ENCODE measurements around the gene SLC27A5. TPM values are rescaled to one million over a fixed set of nuclear protein-coding genes. Genes with fewer than 3 reads are reported as not detected.

The SLC27A5 gene, protein sequence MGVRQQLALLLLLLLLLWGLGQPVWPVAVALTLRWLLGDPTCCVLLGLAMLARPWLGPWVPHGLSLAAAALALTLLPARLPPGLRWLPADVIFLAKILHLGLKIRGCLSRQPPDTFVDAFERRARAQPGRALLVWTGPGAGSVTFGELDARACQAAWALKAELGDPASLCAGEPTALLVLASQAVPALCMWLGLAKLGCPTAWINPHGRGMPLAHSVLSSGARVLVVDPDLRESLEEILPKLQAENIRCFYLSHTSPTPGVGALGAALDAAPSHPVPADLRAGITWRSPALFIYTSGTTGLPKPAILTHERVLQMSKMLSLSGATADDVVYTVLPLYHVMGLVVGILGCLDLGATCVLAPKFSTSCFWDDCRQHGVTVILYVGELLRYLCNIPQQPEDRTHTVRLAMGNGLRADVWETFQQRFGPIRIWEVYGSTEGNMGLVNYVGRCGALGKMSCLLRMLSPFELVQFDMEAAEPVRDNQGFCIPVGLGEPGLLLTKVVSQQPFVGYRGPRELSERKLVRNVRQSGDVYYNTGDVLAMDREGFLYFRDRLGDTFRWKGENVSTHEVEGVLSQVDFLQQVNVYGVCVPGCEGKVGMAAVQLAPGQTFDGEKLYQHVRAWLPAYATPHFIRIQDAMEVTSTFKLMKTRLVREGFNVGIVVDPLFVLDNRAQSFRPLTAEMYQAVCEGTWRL
- 23.3 and 24.7 TPM in 2 replicates for total RNA-seq

DNA sequence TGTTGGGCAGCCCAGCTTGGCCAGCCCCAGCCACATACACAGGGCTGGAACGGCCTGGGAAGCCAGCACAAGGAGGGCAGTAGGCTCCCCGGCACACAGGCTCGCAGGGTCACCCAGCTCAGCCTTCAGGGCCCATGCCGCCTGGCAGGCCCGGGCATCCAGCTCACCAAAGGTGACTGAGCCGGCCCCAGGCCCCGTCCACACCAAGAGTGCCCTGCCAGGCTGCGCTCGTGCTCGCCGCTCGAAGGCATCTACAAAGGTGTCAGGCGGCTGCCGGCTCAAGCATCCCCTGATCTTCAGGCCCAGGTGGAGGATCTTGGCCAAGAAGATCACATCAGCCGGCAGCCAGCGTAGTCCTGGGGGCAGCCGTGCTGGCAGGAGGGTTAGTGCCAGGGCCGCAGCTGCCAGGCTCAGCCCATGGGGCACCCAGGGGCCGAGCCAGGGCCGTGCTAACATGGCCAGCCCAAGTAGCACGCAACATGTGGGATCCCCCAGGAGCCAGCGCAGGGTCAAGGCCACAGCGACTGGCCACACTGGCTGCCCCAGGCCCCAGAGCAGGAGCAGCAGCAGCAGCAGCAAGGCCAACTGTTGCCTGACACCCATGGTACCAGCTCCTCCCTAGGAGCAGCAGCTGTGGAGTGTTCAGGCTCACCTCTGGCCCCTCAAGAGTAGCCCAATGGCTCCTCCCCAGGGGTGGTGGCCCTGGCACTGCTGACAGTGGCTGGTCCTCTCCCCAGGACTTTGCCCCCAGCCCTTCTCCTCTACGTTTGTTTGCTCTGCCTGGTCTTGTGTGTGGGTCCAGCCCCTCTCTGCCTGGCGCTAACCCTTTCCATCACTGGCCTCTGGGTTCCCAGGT lies at the start of gene SLC27A5:
Gene SLC27A5, minus strand, starts transcription at position 640 of the 856 bp plus-strand sequence. Its CDS starts 37 bp downstream, at position 603.
- no peak for DNase-seq (ENCODE audit: low spot score)
- Mint-ChIP-seq H3K9me3 (peaks cover 11% of the 10 kb centered on the region), H3K4me1 (ENCODE audit: low read depth) (peaks cover 8% of the 10 kb centered on the region), H3K4me3 (no peak within 1 kb of the TSS), H3K27ac (peak within 1 kb of the TSS; percentile 58), H3K27me3 (ENCODE audit: insufficient read depth) (no peaks in the 10 kb centered on the region), H3K36me3 (ENCODE audit: low read depth) (peaks cover 20% of the 10 kb centered on the region)
- intact Hi-C loops (cut with micrococcal nuclease): no loop called here

DNA sequence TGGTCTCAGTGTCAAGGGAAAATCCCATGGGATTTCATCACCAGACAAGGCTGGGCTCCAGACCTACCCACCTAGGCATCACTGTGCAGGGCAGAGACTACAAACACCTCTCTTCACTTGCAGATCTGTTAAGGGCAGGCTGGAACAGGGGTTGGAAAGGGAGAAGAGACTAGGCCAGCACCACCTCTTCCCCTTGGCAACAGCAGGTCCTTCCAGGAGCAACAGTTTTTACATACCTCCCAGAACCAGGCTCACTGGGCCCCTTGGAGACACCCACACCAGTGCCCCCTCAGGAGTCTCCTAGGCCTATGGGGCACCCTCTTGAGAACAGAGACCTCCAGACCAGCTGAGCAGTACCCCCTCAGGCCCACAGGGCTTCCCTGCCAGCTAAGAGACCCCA lies 49.1 kb upstream of the SLC27A5 start:
- H3K4me3 Mint-ChIP-seq: peak overlapping the region; percentile 95
- no peak for DNase-seq (ENCODE audit: low spot score)
- H3K27me3 Mint-ChIP-seq (ENCODE audit: insufficient read depth): no peaks in the 10 kb centered on the region
- H3K36me3 Mint-ChIP-seq (ENCODE audit: low read depth): peaks cover 25% of the 10 kb centered on the region
- H3K4me1 Mint-ChIP-seq (ENCODE audit: low read depth): peaks cover 60% of the 10 kb centered on the region
- intact Hi-C loops (cut with micrococcal nuclease): no loop called here
- peak overlapping the region; percentile 99 for H3K27ac Mint-ChIP-seq
- no peaks in the 10 kb centered on the region for H3K9me3 Mint-ChIP-seq

DNA sequence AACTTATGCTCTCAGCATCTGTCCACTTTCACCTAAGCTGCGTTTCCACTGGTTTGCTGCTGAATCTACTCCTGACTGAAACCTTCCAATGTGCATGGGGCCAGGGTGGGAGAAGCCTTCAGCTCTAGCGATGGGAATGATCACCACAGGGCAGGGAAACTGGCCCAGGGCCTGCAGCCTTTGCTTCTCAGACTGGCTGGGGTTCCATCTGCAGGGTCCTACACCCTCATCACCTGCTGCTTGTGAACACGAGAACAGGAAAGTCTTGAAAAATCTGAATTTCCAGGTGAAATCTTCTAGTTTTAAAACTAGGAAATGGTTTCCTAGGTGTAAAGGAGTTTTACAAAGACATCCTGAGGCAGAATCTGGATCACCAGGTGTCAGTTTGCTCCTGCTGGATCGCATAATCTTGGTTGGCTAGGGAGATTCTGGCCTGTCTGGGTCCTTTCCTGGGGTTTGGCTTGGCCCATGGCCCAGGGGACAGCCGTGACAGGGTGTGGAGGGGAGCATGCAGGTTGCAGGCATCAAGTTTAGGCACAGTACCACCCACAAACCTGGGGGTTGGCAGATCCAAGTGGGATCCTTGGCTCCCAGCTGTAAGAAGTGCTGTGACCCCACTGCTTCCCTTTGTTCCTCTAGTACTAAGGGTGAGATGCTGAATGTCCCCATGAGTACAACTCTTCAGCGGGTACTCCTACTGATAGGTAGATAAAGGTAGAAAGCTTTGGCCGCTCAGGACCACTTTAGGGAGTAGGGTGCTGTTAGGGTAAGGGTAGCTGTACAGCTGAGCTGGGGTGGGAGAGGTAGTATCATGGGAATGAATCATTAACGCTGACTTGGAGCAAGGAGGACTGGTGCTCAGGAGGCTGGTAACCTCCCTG lies 48.5 kb upstream of the SLC27A5 start:
- Mint-ChIP-seq H3K9me3 (no peaks in the 10 kb centered on the region), H3K27ac (peak overlapping the region; percentile 99), H3K36me3 (ENCODE audit: low read depth) (peaks cover 28% of the 10 kb centered on the region), H3K4me1 (ENCODE audit: low read depth) (peaks cover 63% of the 10 kb centered on the region), H3K4me3 (peak overlapping the region; percentile 95), H3K27me3 (ENCODE audit: insufficient read depth) (no peaks in the 10 kb centered on the region)
- intact Hi-C loops (cut with micrococcal nuclease): no loop called here
- no peak for DNase-seq (ENCODE audit: low spot score)

DNA sequence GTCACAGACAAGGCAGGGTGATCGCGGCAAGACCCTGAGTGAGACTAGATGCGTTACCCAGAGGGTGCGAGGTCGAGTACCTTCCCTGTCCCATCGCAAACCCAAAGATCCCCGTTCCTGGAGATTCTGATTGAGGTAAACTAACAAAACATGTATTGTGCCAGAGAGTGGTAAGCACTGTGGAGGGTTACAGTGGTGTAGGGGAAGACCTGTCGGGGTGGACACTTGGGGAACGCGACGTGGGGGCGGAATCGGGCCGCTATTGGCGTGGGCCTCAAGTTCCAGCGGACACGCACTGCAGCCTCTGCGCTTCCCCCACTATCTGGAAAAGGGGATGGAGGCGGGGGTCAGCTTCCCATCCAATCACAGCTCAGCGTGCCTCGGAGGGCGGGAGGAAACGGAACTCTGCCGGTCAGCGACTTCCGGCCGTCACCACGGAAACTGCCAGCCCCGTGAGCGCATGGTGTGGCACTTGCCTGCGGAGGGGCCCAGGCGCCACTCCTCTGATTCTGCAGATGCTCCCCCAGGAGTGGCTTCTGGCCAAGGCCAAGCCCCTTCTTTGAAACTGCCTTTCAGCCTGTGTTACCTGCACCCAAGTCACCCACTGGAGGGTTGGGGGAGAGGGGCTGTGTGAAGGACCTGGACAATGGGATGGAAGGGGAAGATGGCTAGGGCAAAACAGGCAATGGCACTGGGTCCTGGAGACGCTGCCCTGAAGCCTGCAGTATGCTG lies 47.6 kb upstream of the SLC27A5 start:
- peaks cover 33% of the 10 kb centered on the region for H3K36me3 Mint-ChIP-seq (ENCODE audit: low read depth)
- H3K9me3 Mint-ChIP-seq: no peaks in the 10 kb centered on the region

DNA sequence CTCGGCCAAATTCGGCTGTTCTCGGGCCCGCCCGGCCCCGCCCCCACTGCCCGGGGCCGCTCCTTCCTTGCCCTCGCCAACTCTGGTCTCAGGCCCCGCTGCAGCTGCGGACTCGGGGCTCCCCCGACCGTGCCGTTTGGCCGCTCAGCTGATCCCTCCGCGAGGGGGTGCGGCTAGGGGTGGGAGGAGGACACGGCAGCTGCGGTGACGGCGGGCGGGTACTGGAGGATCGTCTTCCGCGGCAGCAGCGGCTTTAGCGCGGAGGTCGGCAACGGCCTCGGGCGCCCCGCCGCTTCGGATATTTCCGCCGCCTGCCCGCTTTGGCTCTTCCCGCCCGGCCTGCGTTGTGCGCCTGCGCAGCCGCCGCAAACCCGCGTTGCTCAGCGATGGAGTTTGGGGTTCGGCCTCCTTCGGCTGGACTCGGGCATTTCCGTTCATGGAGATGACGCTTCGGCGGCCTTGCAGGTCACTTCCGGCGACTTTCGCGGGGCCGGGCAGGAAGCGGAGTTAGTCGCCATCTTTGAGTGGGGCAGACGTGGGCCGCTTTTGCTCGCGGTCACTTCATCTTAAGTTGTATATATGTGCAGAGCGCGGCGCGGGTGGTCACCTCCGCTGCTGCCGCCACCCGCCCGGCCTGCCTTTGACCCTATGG lies 47.0 kb upstream of the SLC27A5 start:
- H3K27ac Mint-ChIP-seq: peak overlapping the region; percentile 99

More for the DNA sequence above, 47.6 kb upstream of the SLC27A5 start:
- peak; percentile 65 for DNase-seq (ENCODE audit: low spot score)
- Mint-ChIP-seq H3K4me1 (ENCODE audit: low read depth) (peaks cover 66% of the 10 kb centered on the region), H3K27ac (peak overlapping the region; percentile 99), H3K4me3 (peak overlapping the region; percentile 95), H3K27me3 (ENCODE audit: insufficient read depth) (no peaks in the 10 kb centered on the region)
- intact Hi-C loops (cut with micrococcal nuclease): loop anchor here (1.0 kb wide), 3 partner anchors 14 to 178 kb away; partner anchors contain the start of genes MZF1 and ZNF837

DNA sequence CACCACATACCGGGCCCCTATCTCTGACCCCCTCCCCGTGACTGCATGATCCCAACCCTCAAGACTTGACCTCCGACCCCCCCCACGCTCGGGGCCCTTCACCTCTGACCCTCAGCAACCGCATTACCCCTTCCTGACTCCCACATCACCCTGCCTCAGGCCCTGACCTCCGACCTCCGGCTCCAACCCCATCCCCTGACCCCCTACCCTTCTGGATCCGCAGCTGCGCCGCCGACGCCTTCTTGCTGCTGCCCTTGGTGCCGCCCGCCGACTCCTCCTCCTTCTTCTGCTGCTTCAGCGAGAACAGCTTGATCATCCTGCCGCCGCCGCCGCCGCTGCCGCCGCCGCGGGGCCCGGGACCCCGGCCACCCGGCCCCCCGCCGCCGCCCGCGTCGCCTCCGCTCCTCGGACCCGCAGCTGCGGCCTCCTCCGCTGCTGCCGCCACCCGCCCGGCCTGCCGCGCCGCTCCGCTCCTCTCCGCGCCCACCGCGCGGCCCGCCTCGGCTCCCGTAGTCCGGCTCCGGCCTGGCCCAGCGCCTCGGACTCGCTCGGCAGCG lies 46.4 kb upstream of the SLC27A5 start, which contains the start of gene UBE2M:
Gene UBE2M, minus strand, starts transcription at position 546 of the 557 bp plus-strand sequence. Its CDS starts 230 bp downstream, at position 316.
- peaks cover 64% of the 10 kb centered on the region for H3K4me1 Mint-ChIP-seq (ENCODE audit: low read depth)
- no peaks in the 10 kb centered on the region for H3K9me3 Mint-ChIP-seq
- H3K4me3 Mint-ChIP-seq: peak within 1 kb of the TSS; percentile 96
- peak; percentile 54 for DNase-seq (ENCODE audit: low spot score)
- H3K36me3 Mint-ChIP-seq (ENCODE audit: low read depth): peaks cover 38% of the 10 kb centered on the region
- H3K27ac Mint-ChIP-seq: peak within 1 kb of the TSS; percentile 99
- peaks cover 1% of the 10 kb centered on the region for H3K27me3 Mint-ChIP-seq (ENCODE audit: insufficient read depth)
- intact Hi-C loops (cut with micrococcal nuclease): loop anchor here (1.0 kb wide), 2 partner anchors 39 to 150 kb away; partner anchors contain the start of genes ZBTB45 and ZNF584

More for the DNA sequence above, 47.0 kb upstream of the SLC27A5 start:
- H3K27me3 Mint-ChIP-seq (ENCODE audit: insufficient read depth): peaks cover 1% of the 10 kb centered on the region
- no peaks in the 10 kb centered on the region for H3K9me3 Mint-ChIP-seq
- H3K4me3 Mint-ChIP-seq: peak overlapping the region; percentile 95
- H3K4me1 Mint-ChIP-seq (ENCODE audit: low read depth): peaks cover 66% of the 10 kb centered on the region
- H3K36me3 Mint-ChIP-seq (ENCODE audit: low read depth): peaks cover 40% of the 10 kb centered on the region
- DNase-seq (ENCODE audit: low spot score): peak; percentile 100
- intact Hi-C loops (cut with micrococcal nuclease): loop anchor here (1.0 kb wide), 5 partner anchors 15 to 177 kb away; partner anchors contain the start of genes MZF1, ZBTB45, ZNF584 and ZNF837

DNA sequence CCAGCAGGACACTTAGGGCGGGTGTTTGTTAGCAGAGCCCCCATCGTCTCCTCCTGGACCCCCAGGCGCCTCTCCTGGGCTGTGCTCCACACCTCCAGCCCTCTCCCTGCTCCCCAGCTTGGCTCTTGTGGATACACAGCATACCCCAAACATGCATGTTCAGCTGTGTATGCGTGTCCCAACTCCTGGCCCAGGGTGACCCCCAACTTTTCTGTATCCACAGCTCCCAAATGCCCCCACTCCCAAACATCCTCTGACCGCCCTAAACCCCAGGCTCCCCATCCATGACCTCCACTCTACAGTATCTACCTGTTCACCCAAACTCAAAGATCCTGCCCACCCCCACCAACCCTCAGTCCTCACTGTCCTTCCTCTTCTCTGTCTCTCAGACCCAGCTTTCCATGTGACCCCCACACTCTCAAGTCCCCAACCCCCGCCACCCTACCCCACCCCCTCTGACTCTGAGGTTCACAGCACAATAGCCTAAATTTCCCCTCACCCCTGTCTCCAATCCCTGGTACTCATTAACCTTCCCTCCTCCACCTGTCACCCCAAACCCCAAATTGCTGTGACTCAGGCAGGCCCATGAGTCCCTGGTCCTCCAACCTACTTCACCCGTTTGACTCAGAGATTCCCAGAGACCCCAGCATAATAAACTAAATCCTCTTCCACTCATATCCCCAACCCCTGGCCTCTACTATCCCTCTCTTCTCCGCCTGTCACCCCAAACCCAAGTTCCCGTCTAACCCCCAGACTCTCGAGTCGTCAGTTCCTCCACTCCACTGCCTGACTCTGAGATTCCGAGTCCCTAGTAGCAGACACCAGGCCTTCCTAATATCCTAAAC lies 45.7 kb upstream of the SLC27A5 start:
- H3K4me1 Mint-ChIP-seq (ENCODE audit: low read depth): peaks cover 66% of the 10 kb centered on the region
- intact Hi-C loops (cut with micrococcal nuclease): loop anchor here (1.0 kb wide), 2 partner anchors 38 to 149 kb away; partner anchors contain the start of genes ZBTB45 and ZNF584
- H3K9me3 Mint-ChIP-seq: no peaks in the 10 kb centered on the region
- H3K4me3 Mint-ChIP-seq: peak overlapping the region; percentile 96
- no peak for DNase-seq (ENCODE audit: low spot score)
- peak overlapping the region; percentile 98 for H3K27ac Mint-ChIP-seq
- peaks cover 43% of the 10 kb centered on the region for H3K36me3 Mint-ChIP-seq (ENCODE audit: low read depth)
- peaks cover 1% of the 10 kb centered on the region for H3K27me3 Mint-ChIP-seq (ENCODE audit: insufficient read depth)

DNA sequence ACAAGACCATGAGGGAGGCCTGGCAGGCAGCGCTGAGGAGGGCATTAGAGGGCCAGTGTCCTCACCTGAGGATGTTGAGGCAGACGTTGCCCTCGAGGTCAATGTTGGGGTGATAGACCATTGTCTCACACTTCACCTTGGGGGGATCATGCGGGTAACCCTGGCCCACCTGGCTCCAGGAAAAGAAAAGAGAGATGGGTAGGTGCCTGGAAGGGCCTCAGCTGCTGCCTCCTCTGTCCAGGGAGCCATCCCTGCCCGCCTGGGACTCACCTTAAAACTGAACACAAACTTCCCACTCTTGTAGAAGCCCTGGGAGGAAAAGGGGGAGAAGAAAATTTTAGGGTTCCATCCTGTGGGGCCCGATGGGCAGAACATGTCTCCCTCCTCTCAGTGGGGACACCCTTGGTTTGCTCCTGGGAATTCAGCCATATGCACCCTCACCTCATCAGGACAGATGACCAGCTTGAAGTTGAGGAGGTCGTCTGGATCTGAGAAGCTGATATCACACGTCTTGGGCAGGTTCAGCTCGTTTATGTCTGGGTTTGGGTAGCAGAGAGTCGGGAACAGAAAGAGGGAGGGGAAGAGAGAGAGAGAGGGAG lies 44.9 kb upstream of the SLC27A5 start:
- peak overlapping the region; percentile 98 for H3K27ac Mint-ChIP-seq
- H3K4me3 Mint-ChIP-seq: peak overlapping the region; percentile 96
- peaks cover 1% of the 10 kb centered on the region for H3K27me3 Mint-ChIP-seq (ENCODE audit: insufficient read depth)
- H3K36me3 Mint-ChIP-seq (ENCODE audit: low read depth): peaks cover 49% of the 10 kb centered on the region
- H3K9me3 Mint-ChIP-seq: no peaks in the 10 kb centered on the region
- DNase-seq (ENCODE audit: low spot score): no peak
- peaks cover 65% of the 10 kb centered on the region for H3K4me1 Mint-ChIP-seq (ENCODE audit: low read depth)
- intact Hi-C loops (cut with micrococcal nuclease): no loop called here

DNA sequence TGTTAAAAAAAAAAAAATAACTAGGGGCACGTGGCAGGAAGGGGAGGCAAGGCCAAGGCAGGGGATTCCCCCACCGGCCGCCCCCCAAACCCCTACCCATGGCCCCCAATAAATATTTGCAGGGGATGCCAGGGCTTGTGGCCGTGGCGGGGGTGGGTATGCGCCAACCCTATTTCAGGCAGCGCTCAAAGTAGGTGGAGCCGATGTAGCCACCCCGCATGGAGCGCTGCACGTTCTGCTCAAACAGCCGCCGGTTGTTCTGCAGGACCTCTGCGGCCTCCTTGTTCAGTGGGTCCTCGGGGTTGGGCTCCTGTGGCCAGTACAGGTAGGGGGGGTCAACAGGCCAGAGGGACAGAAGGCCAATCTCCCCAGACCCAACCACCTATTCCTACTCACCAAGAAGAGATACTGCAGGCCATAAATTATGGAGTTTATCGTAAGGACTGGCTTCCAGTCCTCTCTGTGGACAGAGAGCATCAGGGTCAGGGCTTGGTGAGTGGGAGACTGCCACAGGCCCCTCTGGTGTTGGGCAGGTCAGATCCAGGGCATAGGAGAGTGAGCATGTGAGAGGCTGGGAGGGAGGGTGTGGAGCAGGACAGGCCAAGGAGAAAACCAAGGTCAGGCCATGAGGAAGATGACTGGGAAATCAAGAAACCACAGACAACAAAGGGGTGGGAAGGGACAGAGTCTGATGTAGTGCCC lies 44.3 kb upstream of the SLC27A5 start:
- peak overlapping the region; percentile 98 for H3K27ac Mint-ChIP-seq
- peaks cover 1% of the 10 kb centered on the region for H3K27me3 Mint-ChIP-seq (ENCODE audit: insufficient read depth)
- intact Hi-C loops (cut with micrococcal nuclease): loop anchor here (1.0 kb wide), 3 partner anchors 12 to 175 kb away; partner anchors contain the start of genes MZF1, TRIM28 and ZNF837
- peaks cover 46% of the 10 kb centered on the region for H3K36me3 Mint-ChIP-seq (ENCODE audit: low read depth)
- peaks cover 59% of the 10 kb centered on the region for H3K4me1 Mint-ChIP-seq (ENCODE audit: low read depth)
- H3K4me3 Mint-ChIP-seq: peak overlapping the region; percentile 96
- no peak for DNase-seq (ENCODE audit: low spot score)
- H3K9me3 Mint-ChIP-seq: no peaks in the 10 kb centered on the region
